K562 (cell line): ENCODE results near the gene SPRN. TPM values are rescaled to one million over a fixed set of nuclear protein-coding genes. Genes with fewer than 3 reads are reported as not detected.

Experiments used
- ATAC-seq: fragments of 200-7000 bp; cut with Tn5 transposase; 3 replicates; pipeline ENCODE4 v1.9.1; 2020; ENCODE audit warnings: moderate library complexity
- BruUV-seq: library from RNA; stranded (reverse); fragments of 400-500 nt; replicated peaks from 2 replicates; lab custom pipeline; 2021; lab: Mats Ljungman, UMichigan
- CTCF ChIA-PET: fragments of 300-600 bp; formaldehyde crosslinking; extraction: SDS; loops from one replicate; lab custom pipeline; 2021; ENCODE audit warnings: low intra/inter-chr PET ratio; lab: Yijun Ruan, JAX
- POLR2A ChIA-PET: fragments of 300-600, 350-650 bp; sonication (Branson Sonifier 250); formaldehyde crosslinking; extraction: SDS; loops from one replicate; lab custom pipeline; 2021; ENCODE audit warnings: antibody characterized with exemption, inconsistent platforms; lab: Yijun Ruan, JAX
- DNase-seq, 4 experiments: peaks; one replicate each; pipeline versions ENCODE4 v3.0.0 to v3.0.0-alpha.2; 2011 to 2018; ENCODE audit warnings: low spot score in 3 of 4, mixed read lengths in 3 of 4; ENCODE audit errors: extremely low read depth in 1 of 4
- FAIRE-seq: peaks from 2 replicates; lab custom pipeline; 2011; peaks lifted over from hg19 to GRCh38; lab: Jason Lieb, UNC
- H2AFZ ChIP-seq: 2 replicates; pipeline ENCODE4 v1.6.0; 2011; ENCODE audit warnings: low read depth, low read length, control low read depth, inconsistent platforms
- H3K27ac ChIP-seq: fragments of 200-600 bp; 3 replicates; pipeline ENCODE4 v1.8.0; 2011; ENCODE audit warnings: low read depth, mild to moderate bottlenecking, control low read depth, inconsistent platforms, low read length, moderate library complexity, mixed read lengths; ENCODE audit errors: extremely low read depth
- H3K27me3 ChIP-seq, 2 experiments: fragments of 300-600 bp in 1 of 2; 2 replicates in 1 of 2; 3 replicates in 1 of 2; pipeline versions ENCODE4 v1.6.0 to v1.8.0; 2011; ENCODE audit warnings: inconsistent platforms in 2 of 2, low read length in 2 of 2, mild to moderate bottlenecking in 1 of 2, mixed read lengths in 1 of 2, moderate library complexity in 1 of 2; ENCODE audit not compliant: control insufficient read depth in 2 of 2, insufficient read depth in 2 of 2
- H3K36me3 ChIP-seq: fragments of 300-600 bp; 3 replicates; pipeline ENCODE4 v1.8.0; 2011; ENCODE audit warnings: mild to moderate bottlenecking, low read length, inconsistent platforms; ENCODE audit not compliant: control insufficient read depth, insufficient read depth
- H3K4me1 ChIP-seq, 2 experiments: fragments of 200-600 bp in 1 of 2; replicated peaks in 1 of 2; 2 replicates in 1 of 2; 3 replicates in 1 of 2; pipeline versions ENCODE4 v1.5.1 to v1.8.0; 2011; ENCODE audit warnings: inconsistent platforms in 2 of 2, low read length in 2 of 2, mild to moderate bottlenecking in 1 of 2, mixed read lengths in 1 of 2, moderate library complexity in 1 of 2; ENCODE audit not compliant: control insufficient read depth in 2 of 2, insufficient read depth in 2 of 2
- H3K4me2 ChIP-seq: 2 replicates; pipeline ENCODE4 v1.6.1; 2011; ENCODE audit warnings: low read length, control low read depth, inconsistent platforms, mixed read lengths; ENCODE audit not compliant: insufficient read depth
- H3K4me3 ChIP-seq: fragments of 200-600 bp; sonication (generic), shearing (Covaris generic); 2 replicates; pipeline ENCODE4 v1.5.1; 2016; ENCODE audit warnings: control low read depth, inconsistent platforms
- H3K79me2 ChIP-seq: fragments of 200-600 bp; 3 replicates; pipeline ENCODE4 v1.8.0; 2011; ENCODE audit warnings: low read length, inconsistent platforms; ENCODE audit not compliant: control insufficient read depth, insufficient read depth
- H3K9ac ChIP-seq, 2 experiments: 2 replicates each; pipeline versions ENCODE4 v1.6.0 to v1.6.1; 2011; ENCODE audit warnings: low read depth in 2 of 2, low read length in 2 of 2, control low read depth in 1 of 2, inconsistent platforms in 1 of 2, mild to moderate bottlenecking in 1 of 2, mixed read lengths in 1 of 2; ENCODE audit not compliant: insufficient read depth in 1 of 2
- H3K9me1 ChIP-seq: one replicate; pipeline ENCODE4 v1.6.0; 2011; ENCODE audit warnings: inconsistent platforms, mild to moderate bottlenecking, low read length, moderate library complexity; ENCODE audit not compliant: control insufficient read depth, insufficient read depth
- H3K9me3 ChIP-seq: replicated peaks from 2 replicates; pipeline ENCODE4 v1.5.1; 2011; ENCODE audit warnings: low read depth, low read length, inconsistent platforms; ENCODE audit not compliant: control insufficient read depth, insufficient read depth
- H4K20me1 ChIP-seq: replicated peaks from 2 replicates; pipeline ENCODE4 v1.6.1; 2011; ENCODE audit warnings: low read length, inconsistent platforms, mixed read lengths; ENCODE audit not compliant: control insufficient read depth, insufficient read depth
- POLR2G ChIP-seq: fragments of 200-400 bp; formaldehyde crosslinking; IDR thresholded peaks from 2 replicates; pipeline ENCODE4 v1.6.1; 2017; ENCODE audit warnings: low read depth, mild to moderate bottlenecking, antibody characterized with exemption, low read length, moderate library complexity
- PREB ChIP-seq: sonication (generic); formaldehyde crosslinking; IDR thresholded peaks from 2 replicates; pipeline ENCODE4 v1.8.1; 2023; ENCODE audit warnings: mild to moderate bottlenecking, missing genetic modification reagents
- ZNF354B ChIP-seq: fragments of 250-450 bp; sonication (Bioruptor Pico); IDR thresholded peaks from 2 replicates; pipeline ENCODE4 v1.4.0; 2020
- WGBS: fragments of 100-300 bp; shearing (Covaris generic); methylation state at CpG from one replicate; pipeline ENCODE4 v1.1.6; 2016; ENCODE audit warnings: low coverage, mixed read lengths; ENCODE audit not compliant: insufficient coverage; ENCODE audit errors: missing lambda C conversion rate; 5-methylcytosine and 5-hydroxymethylcytosine counted together
- in situ Hi-C: fragments of 300-500 bp; cut with MboI; formaldehyde crosslinking; loops from 4 replicates; pipeline ENCODE4 v1.15.0; 2018; ENCODE audit warnings: inconsistent platforms, mixed read lengths
- intact Hi-C: fragments of 100-400 bp; cut with micrococcal nuclease; formaldehyde crosslinking; loops from 2 replicates; pipeline ENCODE4 v1.14.2; 2022
- polyA plus RNA-seq, 8 experiments: library from polyadenylated mRNA; depleted of rRNA in 4 of 8; stranded (reverse) in 5 of 8; unstranded in 3 of 8; fragments of >200 nt; fragmentation: Nextera tagmentation in 2 of 8; fragmentation: Illumina TruSeq in 1 of 8; extraction: Ambion mirVana in 2 of 8; extraction: Trizol in 1 of 8; gene quantifications; 2 replicates each; pipeline versions ENCODE4 v1.2.1 to v1.2.3, GENCODE V29; 2011 to 2014; ENCODE audit warnings: inconsistent platforms in 1 of 8, missing spikeins in 1 of 8
- total RNA-seq, 7 experiments: library from RNA; depleted of rRNA in 6 of 7; stranded (reverse); fragments of >200 nt in 6 of 7; fragmentation: Illumina TruSeq in 2 of 7; extraction: Trizol in 2 of 7; gene quantifications; 2 replicates each; pipeline versions ENCODE4 v1.2.1 to v1.2.3, GENCODE V29; 2011 to 2021; ENCODE audit warnings: low replicate concordance in 1 of 7

Gene SPRN
- total and polyA plus RNA-seq, 9 of the 15 experiments (the other 6 are each of a cell fraction or from before 2014, with no cell fraction given) = 0.04 TPM; not detected in 8

- H3K4me3 ChIP-seq = no peak overlapping the region
- ChIA-PET CTCF (no interaction called here), POLR2A (interaction anchor here (1.2 kb wide), 1 partner anchor 18 kb away, joined by 3 read pairs; no protein-coding TSS in a partner anchor)
- H3K36me3 ChIP-seq = no peaks in the 10 kb centered on the region
- FAIRE-seq (no peak), ATAC-seq (no peak), DNase-seq (no peak)
- no peaks in the 10 kb centered on the region for H3K9me3 ChIP-seq
- H3K27me3 ChIP-seq = no peaks in the 10 kb centered on the region
- TF ChIP-seq POLR2G (peak; percentile 24; the same call in 1 of the 2 replicates), PREB (CRISPR knock-in tag) (no peak)
- H3K4me1 ChIP-seq = no peaks in the 10 kb centered on the region
- in situ Hi-C loops = no loop called here
- no peak overlapping the region for H3K27ac ChIP-seq
- no peak overlapping the region for H3K9ac ChIP-seq
- H3K9me1 ChIP-seq = no peaks in the 10 kb centered on the region
- no peak overlapping the region for H2AFZ ChIP-seq
- 94% methylated on average over 11 of the region's 17 CpGs for WGBS
- BruUV-seq = no TSS peak
- no peaks in the 10 kb centered on the region for H4K20me1 ChIP-seq
- no peaks in the 10 kb centered on the region for H3K79me2 ChIP-seq
- no peak overlapping the region for H3K4me2 ChIP-seq
- intact Hi-C loops = no loop called here
These were observed 4.4 kb downstream of the SPRN start for GRCh38 chr10:133420028-133420427.

- FAIRE-seq = no peak
- Histone ChIP-seq H3K27ac (no peak overlapping the region), H3K9ac (no peak overlapping the region), H3K4me1 (no peaks in the 10 kb centered on the region), H3K27me3 (no peaks in the 10 kb centered on the region), H4K20me1 (no peaks in the 10 kb centered on the region), H3K79me2 (no peaks in the 10 kb centered on the region), H3K9me3 (no peaks in the 10 kb centered on the region), H3K36me3 (no peaks in the 10 kb centered on the region), H3K4me3 (no peak overlapping the region), H2AFZ (no peak overlapping the region), H3K4me2 (no peak overlapping the region), H3K9me1 (no peaks in the 10 kb centered on the region)
- no peak for TF ChIP-seq ZNF354B (CRISPR knock-in tag)
- peak; percentile 53; the same call in 1 of the 2 replicates for TF ChIP-seq POLR2G
- 90% methylated on average over 16 of the region's 34 CpGs for WGBS
- no TSS peak for BruUV-seq
- POLR2A ChIA-PET = interaction anchor here (1.2 kb wide), 1 partner anchor 19 kb away, joined by 3 read pairs; no protein-coding TSS in a partner anchor
- in situ Hi-C loops (no loop called here), intact Hi-C loops (no loop called here)
- peak; percentile 28; the same call in 2 of the 3 replicates for ATAC-seq
- CTCF ChIA-PET = no interaction called here
- DNase-seq = no peak
These were observed 5.0 kb downstream of the SPRN start for GRCh38 chr10:133419211-133419950.
